HG02981 (cell line): ENCODE measurements around the gene ATP5MC2.
"Not testable (repeated sequence)": the region's sequence is repeated elsewhere in the genome, so short reads cannot be mapped to it uniquely, and the experiment has no call there.

Source experiments
- ATAC-seq: cut with Tn5 transposase; IDR thresholded peaks from one replicate; pipeline ENCODE4 v1.9.1; 2021; ENCODE audit warnings: mild to moderate bottlenecking, moderate library complexity; ENCODE audit not compliant: unreplicated experiment

Gene ATP5MC2

GRCh38 chr12:53675701-53676607 lies at the start of gene ATP5MC2:
Gene ATP5MC2 (minus strand): TSS chr12:53676083. CDS start chr12:53672614, 3,469 bp downstream.
- ATAC-seq: peak; percentile 95

GRCh38 chr12:53722450-53723041 lies 46.7 kb upstream of the ATP5MC2 start:
- no peak for ATAC-seq

GRCh38 chr12:53720946-53721345 lies 45.1 kb upstream of the ATP5MC2 start:
- ATAC-seq: no peak

- no peak for ATAC-seq
Observed at GRCh38 chr12:53719649-53720048, 43.8 kb upstream of the ATP5MC2 start.

GRCh38 chr12:53718567-53718966 lies 42.7 kb upstream of the ATP5MC2 start:
- ATAC-seq: not testable (repeated sequence)

- ATAC-seq: no peak
Observed at GRCh38 chr12:53717319-53717718, 41.4 kb upstream of the ATP5MC2 start.

GRCh38 chr12:53714004-53714403 lies 38.1 kb upstream of the ATP5MC2 start:
- no peak for ATAC-seq

- ATAC-seq: no peak
Observed at GRCh38 chr12:53713516-53713915, 37.6 kb upstream of the ATP5MC2 start.

GRCh38 chr12:53712059-53712643 lies 36.3 kb upstream of the ATP5MC2 start:
- no peak for ATAC-seq

- ATAC-seq: no peak
Observed at GRCh38 chr12:53710091-53710490, 34.2 kb upstream of the ATP5MC2 start.

GRCh38 chr12:53709671-53710070 lies 33.8 kb upstream of the ATP5MC2 start:
- no peak for ATAC-seq

- no peak for ATAC-seq
Observed at GRCh38 chr12:53706080-53706479, 30.2 kb upstream of the ATP5MC2 start.

GRCh38 chr12:53703756-53704155 lies 27.9 kb upstream of the ATP5MC2 start:
- ATAC-seq: no peak

GRCh38 chr12:53701518-53702264 lies 25.8 kb upstream of the ATP5MC2 start:
- ATAC-seq: no peak

GRCh38 chr12:53700567-53700966 lies 24.7 kb upstream of the ATP5MC2 start:
- ATAC-seq: no peak

- no peak for ATAC-seq
Observed at GRCh38 chr12:53699678-53700025, 23.8 kb upstream of the ATP5MC2 start.

- no peak for ATAC-seq
Observed at GRCh38 chr12:53698948-53699677, 23.2 kb upstream of the ATP5MC2 start.

GRCh38 chr12:53696655-53697331 lies 20.9 kb upstream of the ATP5MC2 start:
- ATAC-seq: no peak

GRCh38 chr12:53696285-53696654 lies 20.4 kb upstream of the ATP5MC2 start:
- no peak for ATAC-seq
